Measurements from ENCODE around the gene MGAM2. TPM values are rescaled to one million over a fixed set of nuclear protein-coding genes. Genes with fewer than 3 reads are reported as not detected.

MGAM2 gene
- total RNA-seq, 1 experiment from 2014 or later: not detected

GRCh38 chr7:142088022-142088714 is 23.4 kb upstream of the MGAM2 start:
- no peaks in the 10 kb centered on the region for H3K4me1 ChIP-seq (ENCODE audit: insufficient read depth, low read length, poor library complexity, severe bottlenecking)
- H3K27ac ChIP-seq (ENCODE audit: low read depth, low read length, poor library complexity, severe bottlenecking): no peak overlapping the region
- no peaks in the 10 kb centered on the region for H3K36me3 ChIP-seq (ENCODE audit: insufficient read depth, low read length, poor library complexity, severe bottlenecking)
- no TSS peak for BruUV-seq (replicated peaks)
- no peak for DNase-seq (ENCODE audit: low spot score)
- ChIA-PET CTCF (no interaction called here), POLR2A (ENCODE audit: low non-redundant PET) (no interaction called here)
- no peak overlapping the region for H3K4me3 ChIP-seq (ENCODE audit: low read depth, low read length, poor library complexity, severe bottlenecking)
- intact Hi-C loops (cut with micrococcal nuclease; ENCODE audit: unreplicated experiment): no loop called here
- no peaks in the 10 kb centered on the region for H3K9me3 ChIP-seq (ENCODE audit: low read depth, low read length, poor library complexity, severe bottlenecking)
- H3K27me3 ChIP-seq (replicated peaks; ENCODE audit: insufficient read depth, low read depth, low read length, poor library complexity): no peaks in the 10 kb centered on the region
- TF ChIP-seq EZH2 (IDR thresholded peaks at IDR 0.05; ENCODE audit: borderline replicate concordance, low read depth, low read length, poor library complexity, severe bottlenecking): no peak
- no peak for TF ChIP-seq CTCF (conservative IDR thresholded peaks at IDR 0.05; ENCODE audit: low read depth, low read length)

DNA sequence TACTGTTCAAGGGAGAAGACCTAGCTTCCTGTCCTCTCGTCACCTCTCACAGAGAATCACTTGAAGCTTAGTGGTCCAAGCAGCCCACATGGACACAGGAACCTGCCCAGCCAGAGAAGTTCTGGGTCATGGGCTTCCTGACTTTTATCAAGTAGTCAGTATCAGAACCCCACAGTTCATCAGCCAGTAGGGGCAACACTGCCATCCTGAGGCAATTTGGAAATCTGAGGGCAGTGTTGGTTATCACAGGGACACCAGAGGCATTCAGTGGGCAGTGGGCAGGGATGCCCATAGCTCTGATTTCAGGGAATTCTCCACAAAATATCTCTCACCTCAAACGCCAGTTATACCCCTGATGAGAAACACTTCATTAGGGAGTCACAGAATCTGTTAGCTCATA is 22.5 kb upstream of the MGAM2 start:
- H3K9me3 ChIP-seq (ENCODE audit: low read depth, low read length, poor library complexity, severe bottlenecking): no peaks in the 10 kb centered on the region
- no peaks in the 10 kb centered on the region for H3K4me1 ChIP-seq (ENCODE audit: insufficient read depth, low read length, poor library complexity, severe bottlenecking)
- no peak overlapping the region for H3K27ac ChIP-seq (ENCODE audit: low read depth, low read length, poor library complexity, severe bottlenecking)
- no peak for DNase-seq (ENCODE audit: low spot score)
- POLR2A ChIA-PET (ENCODE audit: low non-redundant PET): no interaction called here
- H3K36me3 ChIP-seq (ENCODE audit: insufficient read depth, low read length, poor library complexity, severe bottlenecking): no peaks in the 10 kb centered on the region
- intact Hi-C loops (cut with micrococcal nuclease; ENCODE audit: unreplicated experiment): no loop called here
- no peak for TF ChIP-seq EZH2 (IDR thresholded peaks at IDR 0.05; ENCODE audit: borderline replicate concordance, low read depth, low read length, poor library complexity, severe bottlenecking)
- TF ChIP-seq CTCF (conservative IDR thresholded peaks at IDR 0.05; ENCODE audit: low read depth, low read length): no peak
- no peak overlapping the region for H3K4me3 ChIP-seq (ENCODE audit: low read depth, low read length, poor library complexity, severe bottlenecking)
- H3K27me3 ChIP-seq (replicated peaks; ENCODE audit: insufficient read depth, low read depth, low read length, poor library complexity): no peaks in the 10 kb centered on the region
- CTCF ChIA-PET: no interaction called here
- no TSS peak for BruUV-seq (replicated peaks)

GRCh38 chr7:142091961-142092360 is 19.6 kb upstream of the MGAM2 start:
- no TSS peak for BruUV-seq (replicated peaks)
- Histone ChIP-seq H3K36me3 (ENCODE audit: insufficient read depth, low read length, poor library complexity, severe bottlenecking) (no peaks in the 10 kb centered on the region), H3K4me1 (ENCODE audit: insufficient read depth, low read length, poor library complexity, severe bottlenecking) (no peaks in the 10 kb centered on the region), H3K4me3 (ENCODE audit: low read depth, low read length, poor library complexity, severe bottlenecking) (no peak overlapping the region), H3K9me3 (ENCODE audit: low read depth, low read length, poor library complexity, severe bottlenecking) (no peaks in the 10 kb centered on the region), H3K27me3 (replicated peaks; ENCODE audit: insufficient read depth, low read depth, low read length, poor library complexity) (no peaks in the 10 kb centered on the region), H3K27ac (ENCODE audit: low read depth, low read length, poor library complexity, severe bottlenecking) (no peak overlapping the region)
- ChIA-PET CTCF (no interaction called here), POLR2A (ENCODE audit: low non-redundant PET) (no interaction called here)
- DNase-seq (ENCODE audit: low spot score): no peak
- intact Hi-C loops (cut with micrococcal nuclease; ENCODE audit: unreplicated experiment): no loop called here
- TF ChIP-seq EZH2 (IDR thresholded peaks at IDR 0.05; ENCODE audit: borderline replicate concordance, low read depth, low read length, poor library complexity, severe bottlenecking) (no peak), CTCF (conservative IDR thresholded peaks at IDR 0.05; ENCODE audit: low read depth, low read length) (no peak)
